GDM1 (cell line): Measurements from ENCODE around the gene APOL2.
"Not testable (repeated sequence)": the region's sequence is repeated elsewhere in the genome, so short reads cannot be mapped to it uniquely, and the experiment has no call there.

ENCODE experiments used
- DNase-seq: peaks from one replicate; lab custom pipeline; 2025; lab: John Stamatoyannopoulos, UW

Gene APOL2

GRCh38 chr22:36197514-36198146 lies 41.7 kb downstream of the APOL2 start:
- no peak for DNase-seq

GRCh38 chr22:36197065-36197440 lies 42.3 kb downstream of the APOL2 start:
- DNase-seq = peak; percentile 22

- no peak for DNase-seq
Measured at GRCh38 chr22:36196254-36197064, 42.9 kb downstream of the APOL2 start.

GRCh38 chr22:36194971-36195370 lies 44.4 kb downstream of the APOL2 start:
- DNase-seq = peak; percentile 60

- DNase-seq = no peak
Measured at GRCh38 chr22:36194385-36194784, 44.9 kb downstream of the APOL2 start.

GRCh38 chr22:36193577-36193976 lies 45.8 kb downstream of the APOL2 start:
- DNase-seq = no peak

GRCh38 chr22:36193171-36193570 lies 46.2 kb downstream of the APOL2 start:
- no peak for DNase-seq

- no peak for DNase-seq
Measured at GRCh38 chr22:36192542-36192941, 46.8 kb downstream of the APOL2 start.

GRCh38 chr22:36191106-36191836 lies 48.1 kb downstream of the APOL2 start:
- DNase-seq = no peak

- not testable (repeated sequence) for DNase-seq
Measured at GRCh38 chr22:36187862-36188261, 51.5 kb downstream of the APOL2 start.

- no peak for DNase-seq
Measured at GRCh38 chr22:36185828-36186624, 53.3 kb downstream of the APOL2 start.

- DNase-seq = no peak
Measured at GRCh38 chr22:36184433-36185025, 54.8 kb downstream of the APOL2 start.

- no peak for DNase-seq
Measured at GRCh38 chr22:36183446-36183845, 55.9 kb downstream of the APOL2 start.

- DNase-seq = no peak
Measured at GRCh38 chr22:36182857-36183256, 56.5 kb downstream of the APOL2 start.

- DNase-seq = no peak
Measured at GRCh38 chr22:36182056-36182455, 57.3 kb downstream of the APOL2 start.

- DNase-seq = no peak
Measured at GRCh38 chr22:36180928-36181327, 58.4 kb downstream of the APOL2 start.

GRCh38 chr22:36180038-36180880 lies 59.1 kb downstream of the APOL2 start:
- DNase-seq = peak; percentile 58

- DNase-seq = no peak
Measured at GRCh38 chr22:36177160-36177559, 62.2 kb downstream of the APOL2 start.
